Fibroblast of pulmonary artery (primary cell): ENCODE data around the gene OR2T11.

Experiments used
- DNase-seq: peaks from one replicate; pipeline ENCODE4 v3.0.0-alpha.2; 2010; ENCODE audit warnings: low read depth
- H3K4me3 ChIP-seq: replicated peaks from 2 replicates; pipeline ENCODE4 v1.5.1; 2011; ENCODE audit warnings: low read depth, mild to moderate bottlenecking, control low read depth, low read length, moderate library complexity
- CTCF ChIP-seq: IDR thresholded peaks from 2 replicates; pipeline ENCODE4 v1.5.1; 2011; ENCODE audit warnings: mild to moderate bottlenecking, control low read depth, low read length, inconsistent platforms; ENCODE audit errors: missing control alignments

The OR2T11 gene

GRCh38 chr1:248631354-248632008 is 3.4 kb downstream of the OR2T11 start:
- no peak for DNase-seq
- H3K4me3 ChIP-seq, result no peak overlapping the region
- no peak for TF ChIP-seq CTCF

- no peak for DNase-seq
- H3K4me3 ChIP-seq, result no peak overlapping the region
- TF ChIP-seq CTCF, result no peak
Measured at GRCh38 chr1:248630551-248630950, 4.3 kb downstream of the OR2T11 start.

GRCh38 chr1:248627971-248628844 is 6.7 kb downstream of the OR2T11 start:
- H3K4me3 ChIP-seq, result no peak overlapping the region
- no peak for TF ChIP-seq CTCF
- DNase-seq, result no peak

GRCh38 chr1:248625971-248626370 is 8.9 kb downstream of the OR2T11 start:
- no peak overlapping the region for H3K4me3 ChIP-seq
- no peak for DNase-seq
- TF ChIP-seq CTCF, result no peak

GRCh38 chr1:248625166-248625565 is 9.7 kb downstream of the OR2T11 start:
- no peak overlapping the region for H3K4me3 ChIP-seq
- DNase-seq, result no peak
- TF ChIP-seq CTCF, result no peak

- H3K4me3 ChIP-seq, result no peak overlapping the region
- peak; percentile 51 for TF ChIP-seq CTCF
- DNase-seq, result peak; percentile 56
Measured at GRCh38 chr1:248622570-248623001, 12.3 kb downstream of the OR2T11 start.

GRCh38 chr1:248621770-248622169 is 13.1 kb downstream of the OR2T11 start:
- H3K4me3 ChIP-seq, result no peak overlapping the region
- DNase-seq, result no peak
- no peak for TF ChIP-seq CTCF
